ENCODE data around the gene LMTK3. TPM values are rescaled to one million over a fixed set of nuclear protein-coding genes. Genes with fewer than 3 reads are reported as not detected.

Gene LMTK3
- total and polyA plus RNA-seq, 9 of the 15 experiments (the other 6 are each of a cell fraction or from before 2014, with no cell fraction given): 0.35 to 12.3 (median 2.0) TPM; not detected in 2

DNA sequence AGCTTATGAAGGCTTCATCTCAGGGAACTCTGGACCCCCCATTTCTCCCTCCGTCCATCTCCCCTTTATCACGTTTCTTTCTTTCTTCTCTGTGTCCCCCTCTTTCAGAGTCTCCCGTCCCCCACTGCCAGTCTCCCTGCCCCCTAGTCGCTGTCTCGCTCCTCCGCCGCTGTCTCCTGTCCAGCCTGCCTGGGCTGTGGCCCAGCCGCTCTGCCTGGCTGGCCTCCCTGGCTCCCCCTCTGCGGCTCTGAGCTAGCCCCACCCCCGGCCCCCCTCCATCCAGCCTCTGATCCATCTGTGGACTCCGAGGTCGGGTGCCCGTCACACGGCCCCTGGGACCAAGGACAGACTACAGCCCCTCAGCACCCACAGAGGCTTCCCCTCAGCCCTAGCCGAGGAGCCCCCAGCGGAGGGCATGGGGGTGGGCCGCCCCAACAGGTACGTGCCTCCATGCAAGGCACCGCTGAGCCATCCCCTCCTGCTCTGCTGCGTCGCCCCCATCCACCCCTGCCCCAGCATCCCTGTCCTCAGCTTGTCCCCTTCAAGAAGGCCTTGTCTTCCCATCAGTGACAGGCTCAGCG, 57.4 kb downstream of the LMTK3 start:
- 93% methylated on average over 14 of the region's 22 CpGs for WGBS (ENCODE audit: insufficient coverage, low coverage, missing lambda C conversion rate)
- Histone ChIP-seq H3K27me3 (ENCODE audit: control insufficient read depth in 2 of 2, insufficient read depth in 2 of 2, low read length in 2 of 2) (no peaks in the 10 kb centered on the region), H3K4me1 (replicated peaks in 1 of 2; ENCODE audit: control insufficient read depth in 2 of 2, insufficient read depth in 2 of 2, low read length in 2 of 2) (peaks cover 0 to 39% of the 10 kb centered on the region in 2 experiments; a peak in 2 of 5 replicates), H3K9me3 (replicated peaks; ENCODE audit: control insufficient read depth, insufficient read depth, low read depth, low read length) (no peaks in the 10 kb centered on the region), H3K9ac (ENCODE audit: insufficient read depth in 1 of 2, low read depth in 2 of 2, low read length in 2 of 2) (peak overlapping the region in 1 of 2 experiments; percentile 74; a peak in 2 of 4 replicates), H3K36me3 (ENCODE audit: control insufficient read depth, insufficient read depth, low read length) (peaks cover 92% of the 10 kb centered on the region), H3K4me3 (no peak overlapping the region), H2AFZ (ENCODE audit: low read depth, low read length) (no peak overlapping the region), H3K79me2 (ENCODE audit: control insufficient read depth, insufficient read depth, low read length) (peaks cover 12% of the 10 kb centered on the region), H3K4me2 (ENCODE audit: insufficient read depth, low read length) (no peak overlapping the region), H3K9me1 (ENCODE audit: control insufficient read depth, insufficient read depth, low read length) (no peaks in the 10 kb centered on the region), H3K27ac (ENCODE audit: extremely low read depth, low read depth, low read length) (no peak overlapping the region), H4K20me1 (replicated peaks; ENCODE audit: control insufficient read depth, insufficient read depth, low read length) (peaks cover 9% of the 10 kb centered on the region)
- ATAC-seq: no peak
- ChIA-PET CTCF (ENCODE audit: low intra/inter-chr PET ratio) (no interaction called here), POLR2A (no interaction called here)
- DNase-seq (ENCODE audit: extremely low read depth in 1 of 4, low spot score in 3 of 4): no peak
- in situ Hi-C loops (cut with MboI): no loop called here
- BruUV-seq (replicated peaks): no TSS peak
- no peak for FAIRE-seq
- no peak for TF ChIP-seq CEBPB (tag; IDR thresholded peaks at IDR 0.05)
- no peak for TF ChIP-seq SRF (CRISPR knock-in tag; IDR thresholded peaks at IDR 0.05)
- TF ChIP-seq ZNF212 (CRISPR knock-in tag; IDR thresholded peaks at IDR 0.05): no peak
- TF ChIP-seq ZNF23 (CRISPR knock-in tag; IDR thresholded peaks at IDR 0.05): no peak
- TF ChIP-seq RBFOX2 (IDR thresholded peaks at IDR 0.05; ENCODE audit: low read depth, low read length): peak; percentile 56
- TF ChIP-seq POLR2G (IDR thresholded peaks at IDR 0.05; ENCODE audit: low read depth, low read length): peak; percentile 29; the same call in 1 of the 2 replicates
- TF ChIP-seq CEBPG (CRISPR knock-in tag; IDR thresholded peaks at IDR 0.05): no peak
- TF ChIP-seq CEBPG (tag; conservative IDR thresholded peaks at IDR 0.05 in 1 of 2, IDR thresholded peaks at IDR 0.05 in 1 of 2): no peak
- intact Hi-C loops (cut with micrococcal nuclease): no loop called here
